Rectal smooth muscle tissue (tissue), 1 donor: Measurements from ENCODE around the gene TEX2.
A peak's percentile ranks its signal among the peaks of the same experiment; 100 is the strongest.
"Not testable (repeated sequence)": the region's sequence is repeated elsewhere in the genome, so short reads cannot be mapped to it uniquely, and the experiment has no call there.

Source experiments
- H3K27ac ChIP-seq: one replicate; pipeline ENCODE4 v1.7.0; 2013; ENCODE audit warnings: low read depth, low read length, inconsistent platforms
- H3K27me3 ChIP-seq: one replicate; pipeline ENCODE4 v1.7.0; 2013; ENCODE audit warnings: low read length; ENCODE audit not compliant: control insufficient read depth, insufficient read depth
- H3K36me3 ChIP-seq: one replicate; pipeline ENCODE4 v1.7.0; 2013; ENCODE audit warnings: low read length; ENCODE audit not compliant: control insufficient read depth, insufficient read depth
- H3K4me1 ChIP-seq: one replicate; pipeline ENCODE4 v1.7.0; 2013; ENCODE audit warnings: low read length; ENCODE audit not compliant: control insufficient read depth, insufficient read depth
- H3K4me3 ChIP-seq: one replicate; pipeline ENCODE4 v1.7.0; 2013; ENCODE audit warnings: low read length
- H3K9ac ChIP-seq: one replicate; pipeline ENCODE4 v1.7.0; 2013; ENCODE audit warnings: low read length

TEX2 gene

DNA sequence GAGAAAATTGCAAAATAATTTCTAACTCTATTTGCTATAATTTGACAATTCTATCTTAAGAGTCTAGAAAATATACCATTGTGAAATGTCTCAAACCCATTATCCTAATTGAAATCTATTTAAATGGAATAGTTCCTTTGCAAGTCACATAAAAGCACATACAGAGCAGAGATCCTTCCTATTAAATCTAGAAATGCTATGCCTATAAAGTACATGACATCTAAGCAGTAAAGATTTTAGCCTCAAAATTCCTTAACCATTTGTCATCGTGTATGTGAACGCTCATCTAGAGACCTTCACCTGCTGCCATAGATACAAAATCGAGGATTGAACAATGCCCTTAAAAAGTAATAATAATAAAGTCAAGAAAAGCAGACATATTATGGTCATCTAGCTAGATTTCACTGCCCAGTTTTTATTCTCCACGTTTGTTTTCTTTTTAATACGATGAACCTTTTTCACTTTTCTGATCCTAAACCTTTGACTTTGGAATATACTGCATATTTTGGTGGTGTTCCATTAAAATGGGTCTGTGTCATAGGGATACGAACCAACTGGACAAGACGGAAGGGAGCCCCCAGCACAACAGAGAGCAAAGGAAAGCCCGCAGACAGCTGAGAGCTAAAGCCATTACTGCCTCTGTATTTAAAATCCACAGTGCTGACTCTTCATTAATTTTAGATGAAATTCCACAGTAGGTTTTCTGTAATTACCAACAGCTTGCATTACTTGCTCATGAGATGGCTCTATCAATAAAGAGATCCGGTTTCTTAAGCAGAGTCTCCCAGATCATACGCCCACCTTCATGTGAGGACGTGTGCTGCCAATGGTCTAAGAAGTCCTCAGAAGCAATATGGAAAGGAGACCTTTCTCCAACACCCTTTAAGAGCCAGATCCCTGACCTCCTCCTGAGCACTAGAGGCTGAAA is 17.6 kb downstream of the TEX2 start:
- Histone ChIP-seq H3K27ac (no peak overlapping the region), H3K9ac (no peak overlapping the region), H3K27me3 (no peaks in the 10 kb centered on the region), H3K4me1 (peaks cover 8% of the 10 kb centered on the region), H3K4me3 (no peak overlapping the region), H3K36me3 (no peaks in the 10 kb centered on the region)

DNA sequence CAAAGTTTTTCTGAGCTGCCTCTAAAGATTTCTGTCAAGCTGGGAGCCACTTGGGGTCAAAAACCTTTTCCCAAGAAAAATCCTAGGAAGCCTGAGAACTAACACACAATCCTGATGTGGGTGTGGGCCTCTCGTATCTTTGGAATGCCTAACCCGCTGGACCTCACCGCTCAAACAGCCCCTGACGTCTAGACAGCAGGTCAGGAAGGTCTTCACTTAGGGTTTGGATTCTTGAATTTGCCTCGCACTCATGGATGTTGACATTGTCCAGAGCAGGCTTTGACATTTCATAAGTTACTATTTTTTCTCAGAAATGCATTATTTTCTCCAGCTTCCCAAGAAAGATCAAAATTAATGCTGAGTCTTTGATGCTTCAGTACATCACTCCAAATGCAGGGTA is 18.9 kb downstream of the TEX2 start:
- Histone ChIP-seq H3K36me3 (no peaks in the 10 kb centered on the region), H3K4me1 (peaks cover 13% of the 10 kb centered on the region), H3K4me3 (no peak overlapping the region), H3K9ac (no peak overlapping the region), H3K27me3 (no peaks in the 10 kb centered on the region), H3K27ac (no peak overlapping the region)

DNA sequence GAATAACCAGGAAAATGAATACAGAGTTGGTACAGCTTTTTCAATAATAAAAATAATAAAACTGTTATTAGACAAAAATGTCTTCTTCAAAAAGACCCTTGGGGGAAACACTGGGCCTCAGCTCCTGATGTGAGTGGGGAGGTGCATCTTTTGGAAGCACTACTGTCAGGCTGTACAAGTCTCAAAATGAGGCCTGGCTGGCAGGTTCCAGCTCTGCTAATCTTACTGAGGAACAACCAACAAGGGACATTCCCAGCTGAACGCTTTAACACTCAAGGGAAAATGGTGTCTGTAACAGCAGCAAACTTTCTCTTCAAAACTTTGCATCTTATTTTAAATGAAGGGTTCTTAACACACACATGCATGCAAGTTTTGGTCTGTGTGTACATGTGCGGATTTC is 19.7 kb downstream of the TEX2 start:
- H3K4me1 ChIP-seq, result peaks cover 13% of the 10 kb centered on the region
- no peak overlapping the region for H3K27ac ChIP-seq

GRCh38 chr17:64242633-64243032 is 20.4 kb downstream of the TEX2 start:
- Histone ChIP-seq H3K4me3 (no peak overlapping the region), H3K36me3 (no peaks in the 10 kb centered on the region), H3K27ac (no peak overlapping the region), H3K9ac (no peak overlapping the region), H3K27me3 (no peaks in the 10 kb centered on the region), H3K4me1 (peaks cover 13% of the 10 kb centered on the region)

More for the DNA sequence above, 19.7 kb downstream of the TEX2 start:
- Histone ChIP-seq H3K9ac (no peak overlapping the region), H3K27me3 (no peaks in the 10 kb centered on the region), H3K4me3 (no peak overlapping the region), H3K36me3 (no peaks in the 10 kb centered on the region)

DNA sequence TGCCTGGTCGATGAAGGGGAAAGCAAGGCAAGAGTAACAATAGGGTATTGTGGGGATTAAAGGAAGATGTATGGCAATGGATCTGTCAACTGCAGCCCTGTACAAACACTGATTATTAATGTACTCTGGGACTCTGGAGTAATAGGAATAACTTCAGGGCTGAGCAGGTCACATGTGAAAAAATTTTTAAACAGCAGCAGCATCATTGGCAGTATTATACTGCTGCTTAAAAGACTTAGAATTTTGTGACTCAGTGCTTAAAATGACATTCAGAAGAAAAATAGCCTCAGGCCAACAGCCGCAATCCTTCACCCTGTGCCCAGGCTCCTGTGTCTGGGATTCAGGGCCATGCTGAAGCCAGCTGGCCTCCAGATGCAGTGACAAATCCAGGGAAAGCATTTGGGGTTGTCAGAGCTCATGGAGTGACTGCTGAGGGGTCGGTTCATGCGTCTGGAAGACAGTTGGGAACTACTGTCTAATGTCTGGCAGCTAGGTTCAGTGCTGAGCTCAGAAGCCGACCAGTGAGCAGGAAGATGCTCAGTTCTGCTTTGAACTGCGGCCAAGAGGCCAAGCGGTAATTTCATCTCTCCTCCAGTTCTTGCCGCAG is 22.2 kb downstream of the TEX2 start:
- peaks cover 13% of the 10 kb centered on the region for H3K4me1 ChIP-seq

GRCh38 chr17:64240261-64240740 is 22.8 kb downstream of the TEX2 start:
- Histone ChIP-seq H3K4me1 (peaks cover 13% of the 10 kb centered on the region), H3K27me3 (no peaks in the 10 kb centered on the region), H3K27ac (peak overlapping the region; percentile 56), H3K4me3 (no peak overlapping the region), H3K36me3 (no peaks in the 10 kb centered on the region), H3K9ac (no peak overlapping the region)

More for the DNA sequence above, 22.2 kb downstream of the TEX2 start:
- Histone ChIP-seq H3K27ac (peak overlapping the region; percentile 56), H3K4me3 (peak overlapping the region; percentile 28), H3K9ac (no peak overlapping the region), H3K27me3 (no peaks in the 10 kb centered on the region), H3K36me3 (no peaks in the 10 kb centered on the region)

GRCh38 chr17:64238449-64238848 is 24.6 kb downstream of the TEX2 start:
- not testable (repeated sequence) for H3K27ac ChIP-seq, H3K9ac ChIP-seq, H3K4me3 ChIP-seq, H3K36me3 ChIP-seq, H3K27me3 ChIP-seq
- peaks cover 13% of the 10 kb centered on the region for H3K4me1 ChIP-seq

DNA sequence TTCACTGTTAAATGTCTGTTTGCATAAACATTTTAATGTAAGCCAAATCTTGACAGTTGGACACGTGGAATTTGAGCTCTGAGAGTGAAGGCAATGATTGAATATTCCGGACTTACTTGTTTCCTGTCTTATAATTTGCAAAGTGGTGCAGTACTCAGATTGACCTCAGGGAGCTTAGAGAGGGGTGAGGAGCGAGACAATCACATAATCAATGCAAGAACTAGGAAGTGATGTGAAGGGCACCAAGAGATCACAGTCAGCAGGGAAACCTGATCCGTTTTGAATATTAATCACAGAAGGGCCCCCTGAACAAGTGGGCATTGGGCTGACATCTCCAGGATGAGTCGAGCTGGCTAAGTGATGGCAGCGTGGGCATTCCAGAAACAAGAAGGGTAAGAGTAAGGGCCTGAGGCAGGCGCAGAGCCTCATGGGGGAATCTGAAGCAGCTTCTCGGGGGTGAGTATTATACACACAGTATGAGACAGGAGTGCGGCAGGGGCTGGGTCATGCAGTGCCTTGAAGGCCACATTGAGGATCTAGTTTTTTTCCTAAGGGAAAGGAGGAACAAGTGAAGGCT is 26.1 kb downstream of the TEX2 start:
- Histone ChIP-seq H3K4me1 (peaks cover 13% of the 10 kb centered on the region), H3K9ac (no peak overlapping the region), H3K4me3 (no peak overlapping the region), H3K27me3 (no peaks in the 10 kb centered on the region), H3K27ac (no peak overlapping the region), H3K36me3 (no peaks in the 10 kb centered on the region)

GRCh38 chr17:64234961-64235360 is 28.1 kb downstream of the TEX2 start:
- Histone ChIP-seq H3K4me1 (peaks cover 14% of the 10 kb centered on the region), H3K27ac (no peak overlapping the region), H3K36me3 (no peaks in the 10 kb centered on the region), H3K27me3 (no peaks in the 10 kb centered on the region), H3K4me3 (no peak overlapping the region), H3K9ac (no peak overlapping the region)

GRCh38 chr17:64232466-64233262 is 30.4 kb downstream of the TEX2 start:
- no peaks in the 10 kb centered on the region for H3K36me3 ChIP-seq
- H3K27me3 ChIP-seq, result no peaks in the 10 kb centered on the region
- H3K4me3 ChIP-seq, result no peak overlapping the region
- peaks cover 14% of the 10 kb centered on the region for H3K4me1 ChIP-seq
- H3K27ac ChIP-seq, result no peak overlapping the region
- no peak overlapping the region for H3K9ac ChIP-seq

- H3K27ac ChIP-seq, result no peak overlapping the region
- H3K4me1 ChIP-seq, result peaks cover 14% of the 10 kb centered on the region
- H3K9ac ChIP-seq, result no peak overlapping the region
- no peak overlapping the region for H3K4me3 ChIP-seq
- H3K27me3 ChIP-seq, result no peaks in the 10 kb centered on the region
- no peaks in the 10 kb centered on the region for H3K36me3 ChIP-seq
Observed at GRCh38 chr17:64231567-64232141, 31.4 kb downstream of the TEX2 start.
